Endodermal cell (in vitro differentiated cells): ENCODE results near the gene SEPTIN7. TPM values are rescaled to one million over a fixed set of nuclear protein-coding genes. Genes with fewer than 3 reads are reported as not detected.

ENCODE experiments used
- DNase-seq: peaks from one replicate; pipeline ENCODE4 v3.0.0-alpha.2; 2017
- H3K27ac ChIP-seq: 2 replicates; pipeline ENCODE4 v1.5.1; 2013; ENCODE audit warnings: mild to moderate bottlenecking, low read depth, low read length, moderate library complexity
- H3K27me3 ChIP-seq: 2 replicates; pipeline ENCODE4 v1.6.1; 2013; ENCODE audit warnings: mild to moderate bottlenecking, low read length, moderate library complexity; ENCODE audit not compliant: insufficient read depth, control insufficient read depth, poor library complexity, severe bottlenecking
- H3K36me3 ChIP-seq: 2 replicates; pipeline ENCODE4 v1.7.0; 2013; ENCODE audit warnings: mild to moderate bottlenecking, low read length, moderate library complexity; ENCODE audit not compliant: control insufficient read depth, insufficient read depth
- H3K4me1 ChIP-seq: one replicate; pipeline ENCODE4 v1.7.0; 2013; ENCODE audit warnings: low read length; ENCODE audit not compliant: control insufficient read depth, insufficient read depth
- H3K4me3 ChIP-seq: 2 replicates; pipeline ENCODE4 v1.5.1; 2013; ENCODE audit warnings: mild to moderate bottlenecking, low read length, moderate library complexity
- H3K9ac ChIP-seq: 2 replicates; pipeline ENCODE4 v1.6.1; 2013; ENCODE audit warnings: mild to moderate bottlenecking, low read length, moderate library complexity; ENCODE audit not compliant: poor library complexity, severe bottlenecking; ENCODE audit errors: extremely low read depth
- H3K9me3 ChIP-seq: 2 replicates; pipeline ENCODE4 v1.6.1; 2013; ENCODE audit warnings: mild to moderate bottlenecking, low read length, moderate library complexity; ENCODE audit not compliant: control insufficient read depth
- H3K27ac Mint-ChIP-seq: 2 replicates; pipeline ENCODE4 v1.8.0; 2020; ENCODE audit warnings: mixed read lengths
- H3K27me3 Mint-ChIP-seq: 2 replicates; pipeline ENCODE4 v1.8.0; 2021; ENCODE audit warnings: mild to moderate bottlenecking, mixed read lengths; ENCODE audit not compliant: insufficient read depth
- H3K36me3 Mint-ChIP-seq: 2 replicates; pipeline ENCODE4 v1.8.0; 2020; ENCODE audit warnings: low read depth, mixed read lengths
- H3K4me1 Mint-ChIP-seq: 2 replicates; pipeline ENCODE4 v1.8.0; 2020; ENCODE audit warnings: mixed read lengths
- H3K4me3 Mint-ChIP-seq: 2 replicates; pipeline ENCODE4 v1.8.0; 2020; ENCODE audit warnings: mild to moderate bottlenecking, moderate library complexity, mixed read lengths
- H3K9me3 Mint-ChIP-seq: 2 replicates; pipeline ENCODE4 v1.8.0; 2020; ENCODE audit warnings: mild to moderate bottlenecking, mixed read lengths
- CTCF ChIP-seq: fragments of 200-600 bp; sonication (generic); conservative IDR thresholded peaks from 2 replicates; pipeline ENCODE4 v1.5.0; 2021; ENCODE audit warnings: antibody characterized with exemption, mild to moderate bottlenecking
- WGBS, 2 experiments: methylation state at CpG; one replicate each; pipeline versions ENCODE4 v1.1.5 to v1.1.7; 2013; ENCODE audit warnings: missing lambda C conversion rate in 2 of 2, mixed read lengths in 1 of 2; ENCODE audit not compliant: insufficient coverage in 1 of 2, insufficient read length in 1 of 2; 5-methylcytosine and 5-hydroxymethylcytosine counted together
- total RNA-seq, 2 donors: library from RNA; stranded (reverse); fragmentation: NEBNext Ultra II Directional in 1 of 2; extraction: Animal tissue kit (Norgen Biotek cat#: 25700) in 1 of 2; gene quantifications; 2 replicates in 1 of 2; 3 replicates in 1 of 2; pipeline ENCODE4 v1.2.1, GENCODE V29; 2021

Gene SEPTIN7
- total RNA-seq, 2 donors from 2014 or later, result 206 to 216 TPM

GRCh38 chr7:35820858-35821257 is 20.0 kb downstream of the SEPTIN7 start:
- Histone ChIP-seq H3K4me1 (no peaks in the 10 kb centered on the region), H3K27ac (no peak overlapping the region), H3K9ac (no peak overlapping the region), H3K9me3 (peaks cover 16% of the 10 kb centered on the region), H3K36me3 (peaks cover 6% of the 10 kb centered on the region), H3K4me3 (no peak overlapping the region), H3K27me3 (no peaks in the 10 kb centered on the region)
- no peaks in the 10 kb centered on the region for H3K27me3 Mint-ChIP-seq
- DNase-seq, result no peak
- WGBS, 2 experiments, result 100% methylated on average over 1 of the region's 1 CpG; no CpG with 5 or more reads in 1 of the 2 experiments
- no peak overlapping the region for H3K4me3 Mint-ChIP-seq
- no peak overlapping the region for H3K27ac Mint-ChIP-seq
- peaks cover 2% of the 10 kb centered on the region for H3K9me3 Mint-ChIP-seq
- H3K4me1 Mint-ChIP-seq, result peaks cover 25% of the 10 kb centered on the region
- TF ChIP-seq CTCF, result no peak
- H3K36me3 Mint-ChIP-seq, result peaks cover 10% of the 10 kb centered on the region

- no peak for TF ChIP-seq CTCF
- H3K27ac Mint-ChIP-seq, result no peak overlapping the region
- no peaks in the 10 kb centered on the region for H3K4me1 ChIP-seq
- H3K9ac ChIP-seq, result no peak overlapping the region
- H3K27me3 Mint-ChIP-seq, result no peaks in the 10 kb centered on the region
- peaks cover 9% of the 10 kb centered on the region for H3K36me3 Mint-ChIP-seq
- H3K4me3 Mint-ChIP-seq, result no peak overlapping the region
- H3K9me3 ChIP-seq, result peaks cover 16% of the 10 kb centered on the region
- 97 to 100% methylated on average over 1 to 3 of the region's 3 CpGs for WGBS, 2 experiments
- H3K27ac ChIP-seq, result no peak overlapping the region
- peaks cover 2% of the 10 kb centered on the region for H3K9me3 Mint-ChIP-seq
- H3K4me3 ChIP-seq, result no peak overlapping the region
- no peaks in the 10 kb centered on the region for H3K27me3 ChIP-seq
- H3K36me3 ChIP-seq, result peaks cover 4% of the 10 kb centered on the region
- no peak for DNase-seq
- peaks cover 18% of the 10 kb centered on the region for H3K4me1 Mint-ChIP-seq
Observed at GRCh38 chr7:35823440-35823839, 22.6 kb downstream of the SEPTIN7 start.

GRCh38 chr7:35825974-35826373 is 25.1 kb downstream of the SEPTIN7 start:
- H3K4me1 Mint-ChIP-seq, result peaks cover 11% of the 10 kb centered on the region
- H3K4me3 Mint-ChIP-seq, result no peak overlapping the region
- Histone ChIP-seq H3K4me1 (no peaks in the 10 kb centered on the region), H3K4me3 (no peak overlapping the region), H3K9ac (no peak overlapping the region), H3K9me3 (peaks cover 16% of the 10 kb centered on the region), H3K27me3 (no peaks in the 10 kb centered on the region), H3K27ac (no peak overlapping the region), H3K36me3 (peaks cover 4% of the 10 kb centered on the region)
- no CpG with 5 or more reads among the region's 1 CpG for WGBS, 2 experiments
- TF ChIP-seq CTCF, result no peak
- no peaks in the 10 kb centered on the region for H3K27me3 Mint-ChIP-seq
- peaks cover 6% of the 10 kb centered on the region for H3K36me3 Mint-ChIP-seq
- H3K27ac Mint-ChIP-seq, result no peak overlapping the region
- H3K9me3 Mint-ChIP-seq, result peaks cover 2% of the 10 kb centered on the region
- DNase-seq, result no peak
